HepG2 (cell line): ENCODE data around the gene G6PD.

Source experiments
- BHLHE40 ChIP-seq: IDR thresholded peaks from 2 replicates; pipeline ENCODE4 v1.6.1; 2011; ENCODE audit warnings: low read length, improper control_type of control experiment
- ISX ChIP-seq: sonication (generic); formaldehyde crosslinking; conservative IDR thresholded peaks from 2 replicates; pipeline ENCODE4 v1.5.0; 2020; ENCODE audit warnings: missing genetic modification reagents
- KDM2A ChIP-seq: sonication (generic); formaldehyde crosslinking; IDR thresholded peaks from 2 replicates; pipeline ENCODE4 v1.4.0; 2020; ENCODE audit warnings: low read depth, missing genetic modification reagents, borderline replicate concordance
- MXD4 ChIP-seq: IDR thresholded peaks from 2 replicates; pipeline ENCODE4 v1.6.1; 2016; ENCODE audit warnings: mild to moderate bottlenecking, missing biosample characterization, missing genetic modification reagents
- MYC ChIP-seq: sonication (generic); formaldehyde crosslinking; IDR thresholded peaks from 2 replicates; pipeline ENCODE4 v1.9.0; 2021; ENCODE audit warnings: missing genetic modification reagents, borderline replicate concordance
- POLR2AphosphoS5 ChIP-seq: IDR thresholded peaks from 2 replicates; pipeline ENCODE4 v1.6.1; 2012; ENCODE audit warnings: low read depth, low read length
- PRDM10 ChIP-seq: sonication (generic); formaldehyde crosslinking; IDR thresholded peaks from 2 replicates; pipeline ENCODE4 v1.4.0; 2020; ENCODE audit warnings: low read depth, missing genetic modification reagents
- PRDM15 ChIP-seq: sonication (generic); formaldehyde crosslinking; IDR thresholded peaks from 2 replicates; pipeline ENCODE4 v1.4.0; 2020; ENCODE audit warnings: missing genetic modification reagents
- SSRP1 ChIP-seq: IDR thresholded peaks from 2 replicates; pipeline ENCODE4 v1.6.1; 2016; ENCODE audit warnings: control low read depth
- ZNF549 ChIP-seq: sonication (generic); formaldehyde crosslinking; IDR thresholded peaks from 2 replicates; pipeline ENCODE4 v1.5.0; 2020; ENCODE audit warnings: missing genetic modification reagents

GRCh38 chrX:154508384-154508745 lies 38.3 kb downstream of the G6PD start:
- TF ChIP-seq BHLHE40, result no peak
- no peak for TF ChIP-seq PRDM10
- TF ChIP-seq POLR2AphosphoS5, result no peak
- no peak for TF ChIP-seq ISX (CRISPR knock-in tag)
- TF ChIP-seq MYC (CRISPR knock-in tag), result no peak
- TF ChIP-seq PRDM15 (CRISPR knock-in tag), result no peak
- TF ChIP-seq KDM2A (CRISPR knock-in tag), result no peak
- TF ChIP-seq ZNF549 (CRISPR knock-in tag), result no peak
- TF ChIP-seq SSRP1 (CRISPR knock-in tag), result no peak
- TF ChIP-seq MXD4 (CRISPR knock-in tag), result no peak
